Adrenal gland (tissue), 5 donors: ENCODE data around the gene KLHL29.

Source experiments
- CTCF ChIP-seq, 6 experiments: fragments of 450-650 bp in 4 of 6; fragments of 200-600 bp in 2 of 6; sonication (generic) in 1 of 6; IDR thresholded peaks; 1 replicate in 5 of 6; 2 replicates in 1 of 6; pipeline versions ENCODE4 v1.5.1 to v1.8.0; 2016 to 2021; ENCODE audit warnings: antibody characterized with exemption in 6 of 6, mild to moderate bottlenecking in 2 of 6, moderate library complexity in 1 of 6
- POLR2A ChIP-seq, 2 donors: fragments of 450-650 bp; IDR thresholded peaks; one replicate each; pipeline ENCODE4 v1.6.1; 2017; ENCODE audit warnings: antibody characterized with exemption in 2 of 2, mild to moderate bottlenecking in 2 of 2, moderate library complexity in 1 of 2
- donor health status: DM: no; HTN: no; CAD: no.

GRCh38 chr2:23480957-23481797 is 96.2 kb downstream of the KLHL29 start:
- TF ChIP-seq CTCF (IDR thresholded peaks at IDR 0.05) (no peak), POLR2A (IDR thresholded peaks at IDR 0.05) (no peak)
